ENCODE measurements around the gene CUZD1. TPM values are rescaled to one million over a fixed set of nuclear protein-coding genes. Genes with fewer than 3 reads are reported as not detected.
A peak's percentile ranks its signal among the peaks of the same experiment; 100 is the strongest.

Gene CUZD1
- total and polyA plus RNA-seq, 9 of the 15 experiments (the other 6 are each of a cell fraction or from before 2014, with no cell fraction given): 0.51 to 1.7 (median 1.1) TPM

DNA sequence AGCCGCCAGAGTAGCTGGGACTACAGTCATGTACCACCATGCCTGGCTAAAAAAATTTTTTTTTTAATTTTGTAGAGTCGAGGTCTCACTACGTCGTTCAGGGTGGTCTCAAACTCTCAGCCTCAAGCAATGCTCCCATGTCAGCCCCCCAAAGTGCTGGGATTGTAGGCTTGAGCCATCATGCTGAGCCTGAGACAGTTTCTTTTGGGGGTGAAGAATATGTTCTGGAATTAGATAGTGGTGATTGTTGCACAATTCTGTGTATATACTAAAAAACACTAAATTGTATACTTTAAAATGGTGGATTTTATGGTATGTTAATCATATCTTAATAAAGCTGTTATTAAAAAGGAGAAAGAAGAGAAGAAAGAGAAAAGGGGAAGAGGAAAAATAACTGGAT, 1.5 kb downstream of the CUZD1 start (continued):
- TF ChIP-seq ZNF57 (CRISPR knock-in tag; IDR thresholded peaks at IDR 0.05): no peak
- no peak for TF ChIP-seq NCOR1 (IDR thresholded peaks at IDR 0.05)
- no peak for TF ChIP-seq SMAD3 (CRISPR knock-in tag; conservative IDR thresholded peaks at IDR 0.05)
- no peak for TF ChIP-seq ZNF668 (CRISPR knock-in tag; IDR thresholded peaks at IDR 0.05)
- TF ChIP-seq ZNF766 (CRISPR knock-in tag; conservative IDR thresholded peaks at IDR 0.05): no peak

DNA sequence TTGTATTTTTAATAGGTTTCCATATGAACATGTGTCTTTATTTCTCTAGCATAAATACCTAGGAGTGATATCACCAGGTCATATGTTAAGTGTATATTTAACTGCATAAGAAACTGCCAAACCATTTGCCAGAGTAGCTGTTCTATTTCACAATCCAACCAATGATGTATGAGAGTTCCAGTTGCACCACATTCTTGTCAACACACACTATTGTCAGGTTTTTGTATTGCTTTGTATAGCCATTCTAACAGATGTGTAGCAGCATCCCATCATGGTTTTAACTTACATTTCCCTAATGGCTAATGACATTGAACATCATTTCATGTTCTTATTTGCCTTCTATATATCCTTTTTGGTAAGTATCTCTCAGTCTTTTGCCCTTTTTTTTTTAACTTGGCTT, 4.1 kb downstream of the CUZD1 start:
- peaks cover 2% of the 10 kb centered on the region; the same call in 1 of the 3 replicates for H3K36me3 ChIP-seq (ENCODE audit: control insufficient read depth, insufficient read depth, low read length)
- DNase-seq (ENCODE audit: extremely low read depth in 1 of 4, low spot score in 3 of 4) (no peak), FAIRE-seq (no peak), ATAC-seq (no peak)
- no peaks in the 10 kb centered on the region for H3K79me2 ChIP-seq (ENCODE audit: control insufficient read depth, insufficient read depth, low read length)
- H3K4me2 ChIP-seq (ENCODE audit: insufficient read depth, low read length): no peak overlapping the region
- in situ Hi-C loops (cut with MboI) (no loop called here), intact Hi-C loops (cut with micrococcal nuclease) (no loop called here)
- CTCF ChIA-PET (ENCODE audit: low intra/inter-chr PET ratio): no interaction called here
- H3K9me1 ChIP-seq (ENCODE audit: control insufficient read depth, insufficient read depth, low read length): no peaks in the 10 kb centered on the region
- TF ChIP-seq SMAD4 (CRISPR knock-in tag; conservative IDR thresholded peaks at IDR 0.05): no peak
- peak; percentile 36 for TF ChIP-seq RBM25 (IDR thresholded peaks at IDR 0.05; ENCODE audit: low read depth, low read length, severe bottlenecking)
- no peak for TF ChIP-seq SRF (CRISPR knock-in tag; IDR thresholded peaks at IDR 0.05)
- TF ChIP-seq CEBPB (tag; IDR thresholded peaks at IDR 0.05): 0 out of 2 replicates have a peak, but pooled peaks have one; percentile 26
- no peak for TF ChIP-seq MEF2D (tag; conservative IDR thresholded peaks at IDR 0.05; ENCODE audit: low read depth)
- no peak for TF ChIP-seq POLR2AphosphoS5 (IDR thresholded peaks at IDR 0.05; ENCODE audit: control insufficient read depth, insufficient read depth, low read depth, low read length)
- TF ChIP-seq, protein P1, sequence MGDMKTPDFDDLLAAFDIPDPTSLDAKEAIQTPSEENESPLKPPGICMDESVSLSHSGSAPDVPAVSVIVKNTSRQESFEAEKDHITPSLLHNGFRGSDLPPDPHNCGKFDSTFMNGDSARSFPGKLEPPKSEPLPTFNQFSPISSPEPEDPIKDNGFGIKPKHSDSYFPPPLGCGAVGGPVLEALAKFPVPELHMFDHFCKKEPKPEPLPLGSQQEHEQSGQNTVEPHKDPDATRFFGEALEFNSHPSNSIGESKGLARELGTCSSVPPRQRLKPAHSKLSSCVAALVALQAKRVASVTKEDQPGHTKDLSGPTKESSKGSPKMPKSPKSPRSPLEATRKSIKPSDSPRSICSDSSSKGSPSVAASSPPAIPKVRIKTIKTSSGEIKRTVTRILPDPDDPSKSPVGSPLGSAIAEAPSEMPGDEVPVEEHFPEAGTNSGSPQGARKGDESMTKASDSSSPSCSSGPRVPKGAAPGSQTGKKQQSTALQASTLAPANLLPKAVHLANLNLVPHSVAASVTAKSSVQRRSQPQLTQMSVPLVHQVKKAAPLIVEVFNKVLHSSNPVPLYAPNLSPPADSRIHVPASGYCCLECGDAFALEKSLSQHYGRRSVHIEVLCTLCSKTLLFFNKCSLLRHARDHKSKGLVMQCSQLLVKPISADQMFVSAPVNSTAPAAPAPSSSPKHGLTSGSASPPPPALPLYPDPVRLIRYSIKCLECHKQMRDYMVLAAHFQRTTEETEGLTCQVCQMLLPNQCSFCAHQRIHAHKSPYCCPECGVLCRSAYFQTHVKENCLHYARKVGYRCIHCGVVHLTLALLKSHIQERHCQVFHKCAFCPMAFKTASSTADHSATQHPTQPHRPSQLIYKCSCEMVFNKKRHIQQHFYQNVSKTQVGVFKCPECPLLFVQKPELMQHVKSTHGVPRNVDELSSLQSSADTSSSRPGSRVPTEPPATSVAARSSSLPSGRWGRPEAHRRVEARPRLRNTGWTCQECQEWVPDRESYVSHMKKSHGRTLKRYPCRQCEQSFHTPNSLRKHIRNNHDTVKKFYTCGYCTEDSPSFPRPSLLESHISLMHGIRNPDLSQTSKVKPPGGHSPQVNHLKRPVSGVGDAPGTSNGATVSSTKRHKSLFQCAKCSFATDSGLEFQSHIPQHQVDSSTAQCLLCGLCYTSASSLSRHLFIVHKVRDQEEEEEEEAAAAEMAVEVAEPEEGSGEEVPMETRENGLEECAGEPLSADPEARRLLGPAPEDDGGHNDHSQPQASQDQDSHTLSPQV (IDR thresholded peaks at IDR 0.05): no peak
- TF ChIP-seq ZNF445 (CRISPR knock-in tag; IDR thresholded peaks at IDR 0.05; ENCODE audit: low read depth): no peak
- no peak for TF ChIP-seq BMI1 (IDR thresholded peaks at IDR 0.05; ENCODE audit: low read length)
- H3K9ac ChIP-seq (ENCODE audit: insufficient read depth in 1 of 2, low read depth in 2 of 2, low read length in 2 of 2): no peak overlapping the region
- POLR2A ChIA-PET: interaction anchor here (1.3 kb wide), 1 partner anchor 19 kb away, joined by 3 read pairs; no protein-coding TSS in a partner anchor
- H3K27ac ChIP-seq (ENCODE audit: extremely low read depth, low read depth, low read length): no peak overlapping the region
- no peaks in the 10 kb centered on the region; a peak in 1 of 5 replicates for H3K4me1 ChIP-seq (replicated peaks in 1 of 2; ENCODE audit: control insufficient read depth in 2 of 2, insufficient read depth in 2 of 2, low read length in 2 of 2)
- H4K20me1 ChIP-seq (replicated peaks; ENCODE audit: control insufficient read depth, insufficient read depth, low read length): no peaks in the 10 kb centered on the region
- H3K4me3 ChIP-seq: no peak overlapping the region
- no peak overlapping the region for H2AFZ ChIP-seq (ENCODE audit: low read depth, low read length)
- no peaks in the 10 kb centered on the region for H3K27me3 ChIP-seq (ENCODE audit: control insufficient read depth in 2 of 2, insufficient read depth in 2 of 2, low read length in 2 of 2)
- BruUV-seq (replicated peaks): no TSS peak
- no peaks in the 10 kb centered on the region for H3K9me3 ChIP-seq (replicated peaks; ENCODE audit: control insufficient read depth, insufficient read depth, low read depth, low read length)
